IMR-90 (cell line): ENCODE results near the gene SCYGR1. TPM values are rescaled to one million over a fixed set of nuclear protein-coding genes. Genes with fewer than 3 reads are reported as not detected.

Source experiments
- ATAC-seq: fragments of 200-7000 bp; cut with Tn5 transposase; 2 replicates; pipeline ENCODE4 v1.9.1; 2020; ENCODE audit warnings: low read depth, mild to moderate bottlenecking, moderate library complexity
- BruUV-seq: library from RNA; stranded (reverse); fragments of 400-500 nt; replicated peaks from 2 replicates; lab custom pipeline; 2021; lab: Mats Ljungman, UMichigan
- CTCF ChIA-PET: fragments of 300-600 bp; formaldehyde crosslinking; extraction: SDS; loops from one replicate; lab custom pipeline; 2021; ENCODE audit warnings: antibody characterized with exemption; lab: Yijun Ruan, JAX
- POLR2A ChIA-PET: fragments of 300-600 bp; sonication (Branson Sonifier 250); formaldehyde crosslinking; loops from one replicate; lab custom pipeline; 2022; ENCODE audit warnings: antibody characterized with exemption; ENCODE audit not compliant: unreplicated experiment; lab: Charles Lee
- DNase-seq: peaks from one replicate; pipeline ENCODE4 v3.0.0; 2013
- H2AFZ ChIP-seq: replicated peaks from 2 replicates; pipeline ENCODE3; 2013; ENCODE audit warnings: low read length, mild to moderate bottlenecking; ENCODE audit not compliant: poor library complexity
- H2AK5ac ChIP-seq: 2 replicates; pipeline ENCODE4 v1.6.1; 2013; ENCODE audit warnings: low read depth, low read length, inconsistent platforms
- H2AK9ac ChIP-seq: replicated peaks from 2 replicates; pipeline ENCODE3; 2013; ENCODE audit warnings: mild to moderate bottlenecking, low read depth, low read length, moderate library complexity; ENCODE audit not compliant: poor library complexity
- H2BK120ac ChIP-seq: 2 replicates; pipeline ENCODE4 v1.6.1; 2013; ENCODE audit warnings: low read depth, low read length, inconsistent platforms
- H2BK15ac ChIP-seq: 3 replicates; pipeline ENCODE4 v1.6.1; 2013; ENCODE audit warnings: low read depth, low read length, inconsistent platforms
- H2BK20ac ChIP-seq: 2 replicates; pipeline ENCODE4 v1.6.1; 2013; ENCODE audit warnings: low read depth, mild to moderate bottlenecking, inconsistent platforms, low read length, moderate library complexity
- H2BK5ac ChIP-seq: 2 replicates; pipeline ENCODE4 v1.6.1; 2013; ENCODE audit warnings: mild to moderate bottlenecking, low read depth, low read length, inconsistent platforms; ENCODE audit not compliant: poor library complexity, severe bottlenecking
- H3K14ac ChIP-seq: replicated peaks from 2 replicates; pipeline ENCODE4 v1.6.1; 2013; ENCODE audit warnings: low read depth, low read length, inconsistent platforms
- H3K18ac ChIP-seq: 2 replicates; pipeline ENCODE4 v1.6.1; 2013; ENCODE audit warnings: low read depth, low read length, control low read depth
- H3K23ac ChIP-seq: 2 replicates; pipeline ENCODE4 v1.6.1; 2013; ENCODE audit warnings: low read depth, low read length, inconsistent platforms
- H3K27ac ChIP-seq: 2 replicates; pipeline ENCODE4 v1.5.1; 2013; ENCODE audit warnings: mild to moderate bottlenecking, control low read depth, low read length; ENCODE audit not compliant: insufficient read depth
- H3K27me3 ChIP-seq: 2 replicates; pipeline ENCODE4 v1.6.1; 2013; ENCODE audit warnings: low read length; ENCODE audit not compliant: control insufficient read depth, insufficient read depth
- H3K36me3 ChIP-seq: 2 replicates; pipeline ENCODE4 v1.6.1; 2013; ENCODE audit warnings: low read length, mixed read lengths; ENCODE audit not compliant: control insufficient read depth, insufficient read depth
- H3K4ac ChIP-seq: 2 replicates; pipeline ENCODE4 v1.6.1; 2013; ENCODE audit warnings: low read depth, low read length, inconsistent platforms
- H3K4me1 ChIP-seq: 2 replicates; pipeline ENCODE4 v1.6.1; 2013; ENCODE audit warnings: low read length, mixed read lengths; ENCODE audit not compliant: control insufficient read depth, insufficient read depth
- H3K4me2 ChIP-seq: 2 replicates; pipeline ENCODE4 v1.6.1; 2013; ENCODE audit warnings: low read depth, mild to moderate bottlenecking, control low read depth, low read length, moderate library complexity
- H3K4me3 ChIP-seq: 2 replicates; pipeline ENCODE4 v1.5.1; 2013; ENCODE audit warnings: low read depth, mild to moderate bottlenecking, control low read depth, low read length, moderate library complexity; ENCODE audit not compliant: insufficient read depth
- H3K56ac ChIP-seq: 2 replicates; pipeline ENCODE4 v1.6.1; 2013; ENCODE audit warnings: low read length, inconsistent platforms; ENCODE audit not compliant: insufficient read depth; ENCODE audit errors: extremely low read depth
- H3K79me1 ChIP-seq, 2 experiments: 2 replicates each; pipeline ENCODE4 v1.6.1; 2013; ENCODE audit warnings: low read length in 2 of 2, inconsistent platforms in 1 of 2, low read depth in 1 of 2
- H3K9ac ChIP-seq: 2 replicates; pipeline ENCODE4 v1.6.1; 2013; ENCODE audit warnings: low read depth, low read length, control low read depth
- H3K9me1 ChIP-seq: 2 replicates; pipeline ENCODE4 v1.6.1; 2013; ENCODE audit warnings: low read length, inconsistent platforms; ENCODE audit not compliant: insufficient read depth
- H3K9me3 ChIP-seq: 2 replicates; pipeline ENCODE4 v1.6.1; 2013; ENCODE audit warnings: low read length; ENCODE audit not compliant: control insufficient read depth, insufficient read depth
- H4K20me1 ChIP-seq: 2 replicates; pipeline ENCODE4 v1.6.1; 2013; ENCODE audit warnings: low read length, inconsistent platforms; ENCODE audit not compliant: insufficient read depth
- H4K5ac ChIP-seq: 2 replicates; pipeline ENCODE4 v1.6.1; 2013; ENCODE audit warnings: mild to moderate bottlenecking, low read depth, low read length, control low read depth
- H4K8ac ChIP-seq, 2 experiments: 2 replicates each; pipeline ENCODE4 v1.6.1; 2013; ENCODE audit warnings: low read depth in 2 of 2, low read length in 2 of 2, control low read depth in 1 of 2, inconsistent platforms in 1 of 2
- H4K91ac ChIP-seq: 2 replicates; pipeline ENCODE4 v1.6.1; 2013; ENCODE audit warnings: low read depth, low read length, inconsistent platforms; ENCODE audit not compliant: insufficient read depth
- CEBPB ChIP-seq: IDR thresholded peaks from 2 replicates; pipeline ENCODE4 v1.6.1; 2012; ENCODE audit warnings: low read depth, low read length, improper control_type of control experiment
- FOS ChIP-seq: fragments of 150-350 bp; IDR thresholded peaks from 2 replicates; pipeline ENCODE4 v1.6.1; 2016; ENCODE audit warnings: low read depth, low read length
- MAFK ChIP-seq: IDR thresholded peaks from 2 replicates; pipeline ENCODE4 v1.6.1; 2012; ENCODE audit warnings: low read depth, low read length, improper control_type of control experiment
- MXI1 ChIP-seq: IDR thresholded peaks from 2 replicates; pipeline ENCODE4 v1.6.1; 2012; ENCODE audit warnings: low read depth, mild to moderate bottlenecking, low read length, moderate library complexity, borderline replicate concordance
- POLR2A ChIP-seq: IDR thresholded peaks from 2 replicates; pipeline ENCODE4 v1.6.1; 2012; ENCODE audit warnings: mild to moderate bottlenecking, low read depth, low read length
- SMC3 ChIP-seq: fragments of 150-350 bp; IDR thresholded peaks from 2 replicates; pipeline ENCODE4 v1.6.1; 2016; ENCODE audit warnings: low read depth, mild to moderate bottlenecking, antibody characterized with exemption, low read length, moderate library complexity
- WGBS, 2 experiments: methylation state at CpG; one replicate each; pipeline versions ENCODE4 v1.1.5 to v1.1.7; 2013; ENCODE audit warnings: missing lambda C conversion rate in 2 of 2; ENCODE audit not compliant: insufficient read length in 1 of 2; ENCODE audit errors: extremely low coverage in 2 of 2; 5-methylcytosine and 5-hydroxymethylcytosine counted together
- dilution Hi-C: fragments of 300-500 bp; cut with HindIII; formaldehyde crosslinking; loops from one replicate; pipeline ENCODE4 v1.14.3; 2018; ENCODE audit warnings: low sequenced_read_pairs; ENCODE audit not compliant: unreplicated experiment
- in situ Hi-C: fragments of 300-500 bp; cut with MboI; formaldehyde crosslinking; loops from 3 replicates; pipeline ENCODE4 v1.14.3; 2019; ENCODE audit warnings: low sequenced_read_pairs, inconsistent platforms, mixed read lengths
- intact Hi-C: fragments of 100-400 bp; cut with micrococcal nuclease; formaldehyde crosslinking; loops from 2 replicates; pipeline ENCODE4 v1.10.0; 2022
- polyA plus RNA-seq, 3 experiments: library from polyadenylated mRNA; depleted of rRNA; stranded (reverse); fragments of >200 nt; gene quantifications; 2 replicates each; pipeline ENCODE4 v1.2.3, GENCODE V29; 2012; ENCODE audit warnings: low replicate concordance in 1 of 3
- total RNA-seq: library from RNA; depleted of rRNA; stranded (reverse); fragments of >200 nt; gene quantifications from 2 replicates; pipeline ENCODE4 v1.2.3, GENCODE V29; 2012

The SCYGR1 gene
- total and polyA plus RNA-seq, 2 of the 4 experiments (the other 2 are of a cell fraction): not detected

DNA sequence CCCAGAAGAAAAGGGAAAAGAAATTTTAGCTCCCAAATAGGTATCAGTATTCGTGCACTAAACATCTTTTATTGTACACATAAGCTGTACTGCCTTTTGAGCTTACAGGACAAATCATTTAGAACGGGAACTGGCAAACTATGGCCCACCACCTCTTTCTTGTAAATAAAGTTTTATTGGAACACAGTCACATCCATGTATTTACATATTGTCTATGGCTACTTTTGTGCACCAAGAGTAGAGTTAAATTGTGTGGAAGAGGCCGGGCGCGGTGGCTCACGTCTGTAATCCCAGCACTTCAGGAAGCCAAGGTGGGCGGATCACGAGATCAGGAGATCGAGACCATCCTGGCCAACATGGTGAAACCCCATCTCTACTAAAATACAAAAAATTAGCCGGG lies 14.4 kb downstream of the SCYGR1 start (continued):
- TF ChIP-seq SMC3 (no peak), FOS (no peak), POLR2A (no peak), MXI1 (no peak)

- Histone ChIP-seq H3K9ac (no peak overlapping the region), H3K9me1 (peaks cover 8% of the 10 kb centered on the region), H3K79me1 (no peaks in the 10 kb centered on the region), H2BK120ac (peak overlapping the region; percentile 86), H3K27ac (peak overlapping the region; percentile 51; the same call in 1 of the 2 replicates), H3K14ac (peak overlapping the region; percentile 67), H4K91ac (peak overlapping the region; percentile 56), H3K4ac (peak overlapping the region; percentile 68), H3K56ac (peak overlapping the region; percentile 25), H3K4me1 (peaks cover 13% of the 10 kb centered on the region), H3K23ac (peak overlapping the region; percentile 3; the same call in 1 of the 2 replicates), H2BK20ac (peak overlapping the region; percentile 79), H2BK5ac (peak overlapping the region; percentile 89), H2BK15ac (peak overlapping the region; percentile 16; the same call in 1 of the 3 replicates), H3K27me3 (no peaks in the 10 kb centered on the region), H4K5ac (peak overlapping the region; percentile 22), H2AK9ac (no peak overlapping the region), H3K18ac (peak overlapping the region; percentile 53; the same call in 1 of the 2 replicates), H3K9me3 (no peaks in the 10 kb centered on the region), H3K4me3 (peak overlapping the region; percentile 27; the same call in 1 of the 2 replicates), H3K4me2 (peak overlapping the region; percentile 67; the same call in 1 of the 2 replicates), H2AK5ac (no peak overlapping the region), H3K36me3 (no peaks in the 10 kb centered on the region), H4K20me1 (no peaks in the 10 kb centered on the region), H4K8ac (peak overlapping the region in 1 of 2 experiments; percentile 20; a peak in 2 of 4 replicates), H2AFZ (peak overlapping the region; percentile 79)
- intact Hi-C loops: no loop called here
- POLR2A ChIA-PET: no interaction called here
- WGBS, 2 experiments: no CpG with 5 or more reads among the region's 9 CpGs
- DNase-seq (peak; percentile 85), ATAC-seq (peak; percentile 50)
- CTCF ChIA-PET: no interaction called here
- BruUV-seq: no TSS peak
- in situ Hi-C loops: no loop called here
- TF ChIP-seq MAFK (peak; percentile 65), CEBPB (peak; percentile 32), POLR2A (no peak)
- dilution Hi-C loops: no loop called here
These were observed 16.9 kb downstream of the SCYGR1 start for GRCh38 chr2:227370791-227371312.
